Neutrophil (primary cell): ENCODE data around the gene DOCK4.

Source experiments
- H3K27ac ChIP-seq: fragments of 200-600 bp; sonication (generic); 2 replicates; pipeline ENCODE4 v1.5.1; 2016; ENCODE audit warnings: mild to moderate bottlenecking, moderate library complexity
- H3K27me3 ChIP-seq: fragments of 200-600 bp; sonication (generic); 2 replicates; pipeline ENCODE4 v1.6.0; 2016; ENCODE audit warnings: mild to moderate bottlenecking
- H3K36me3 ChIP-seq: fragments of 200-600 bp; sonication (generic); 2 replicates; pipeline ENCODE4 v1.5.1; 2017
- H3K4me1 ChIP-seq, 2 experiments: fragments of 200-600 bp in 1 of 2; sonication (generic) in 1 of 2; 1 replicate in 1 of 2; 2 replicates in 1 of 2; pipeline versions ENCODE4 v1.5.1 to v1.6.1; 2013 to 2016; ENCODE audit warnings: low read depth in 1 of 2, low read length in 1 of 2, mild to moderate bottlenecking in 1 of 2, moderate library complexity in 1 of 2; ENCODE audit not compliant: control insufficient read depth in 1 of 2, insufficient read depth in 1 of 2
- H3K4me3 ChIP-seq, 2 experiments: fragments of 200-600 bp in 1 of 2; sonication (generic) in 1 of 2; 1 replicate in 1 of 2; 2 replicates in 1 of 2; pipeline ENCODE4 v1.5.1; 2013 to 2016; ENCODE audit warnings: low read depth in 1 of 2, low read length in 1 of 2, mild to moderate bottlenecking in 1 of 2, moderate library complexity in 1 of 2
- H3K9me3 ChIP-seq: fragments of 200-600 bp; sonication (generic); 2 replicates; pipeline ENCODE4 v1.5.1; 2016
- TF ChIP-seq, protein P1 (sequence below): fragments of 200-600 bp; sonication (generic); IDR thresholded peaks from 2 replicates; pipeline ENCODE4 v1.5.1; 2016; ENCODE audit warnings: antibody characterized with exemption

DOCK4 gene

DNA sequence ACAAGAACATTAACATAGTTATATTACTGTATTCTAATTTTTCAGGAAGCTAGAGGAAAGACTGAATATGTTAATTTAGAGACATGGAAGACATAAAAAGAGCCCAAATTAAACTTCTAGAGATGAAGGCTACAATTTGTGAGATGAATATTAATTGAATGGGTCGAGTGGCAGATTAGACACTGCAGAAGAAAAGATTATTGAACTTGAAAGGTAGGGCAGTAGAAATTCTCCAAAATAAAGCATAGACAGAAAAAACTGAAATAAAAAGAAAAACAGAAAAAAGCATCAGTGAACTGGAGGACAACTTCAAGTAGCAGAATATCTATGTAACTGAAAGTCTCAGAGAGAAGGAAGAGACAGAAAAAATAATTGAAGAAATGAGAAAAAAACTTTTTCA lies 369.6 kb downstream of the DOCK4 start:
- no peaks in the 10 kb centered on the region for H3K36me3 ChIP-seq
- no peaks in the 10 kb centered on the region for H3K9me3 ChIP-seq
- TF ChIP-seq, protein P1, sequence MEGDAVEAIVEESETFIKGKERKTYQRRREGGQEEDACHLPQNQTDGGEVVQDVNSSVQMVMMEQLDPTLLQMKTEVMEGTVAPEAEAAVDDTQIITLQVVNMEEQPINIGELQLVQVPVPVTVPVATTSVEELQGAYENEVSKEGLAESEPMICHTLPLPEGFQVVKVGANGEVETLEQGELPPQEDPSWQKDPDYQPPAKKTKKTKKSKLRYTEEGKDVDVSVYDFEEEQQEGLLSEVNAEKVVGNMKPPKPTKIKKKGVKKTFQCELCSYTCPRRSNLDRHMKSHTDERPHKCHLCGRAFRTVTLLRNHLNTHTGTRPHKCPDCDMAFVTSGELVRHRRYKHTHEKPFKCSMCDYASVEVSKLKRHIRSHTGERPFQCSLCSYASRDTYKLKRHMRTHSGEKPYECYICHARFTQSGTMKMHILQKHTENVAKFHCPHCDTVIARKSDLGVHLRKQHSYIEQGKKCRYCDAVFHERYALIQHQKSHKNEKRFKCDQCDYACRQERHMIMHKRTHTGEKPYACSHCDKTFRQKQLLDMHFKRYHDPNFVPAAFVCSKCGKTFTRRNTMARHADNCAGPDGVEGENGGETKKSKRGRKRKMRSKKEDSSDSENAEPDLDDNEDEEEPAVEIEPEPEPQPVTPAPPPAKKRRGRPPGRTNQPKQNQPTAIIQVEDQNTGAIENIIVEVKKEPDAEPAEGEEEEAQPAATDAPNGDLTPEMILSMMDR, result no peak
- peaks cover 53% of the 10 kb centered on the region for H3K27me3 ChIP-seq
- H3K4me1 ChIP-seq, result peaks cover 4 to 6% of the 10 kb centered on the region in 2 experiments
- H3K27ac ChIP-seq, result no peak overlapping the region
- no peak overlapping the region for H3K4me3 ChIP-seq

DNA sequence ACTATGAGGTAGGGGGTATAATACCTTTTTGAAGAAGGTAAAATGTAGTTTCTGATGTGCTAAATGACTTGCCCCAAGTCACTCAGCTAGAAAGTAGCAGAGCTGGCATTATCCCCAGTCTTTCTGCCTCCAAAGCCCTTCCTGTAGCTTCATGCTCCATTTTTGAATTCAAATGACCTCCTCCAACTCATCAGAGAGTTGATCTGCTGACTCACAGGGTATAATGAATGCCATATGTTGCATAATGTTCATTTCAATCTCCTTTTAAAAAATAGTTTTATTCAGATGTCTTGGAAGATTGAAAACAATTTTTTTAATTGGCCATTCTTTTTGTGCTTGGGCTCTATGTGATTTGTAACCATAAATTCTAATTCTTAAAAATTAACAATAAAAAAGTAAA lies 371.1 kb downstream of the DOCK4 start:
- H3K9me3 ChIP-seq, result no peaks in the 10 kb centered on the region
- H3K27me3 ChIP-seq, result peaks cover 47% of the 10 kb centered on the region
- H3K4me1 ChIP-seq, result no peaks in the 10 kb centered on the region
- TF ChIP-seq, protein P1, result no peak
- no peak overlapping the region for H3K4me3 ChIP-seq
- no peaks in the 10 kb centered on the region for H3K36me3 ChIP-seq
- no peak overlapping the region for H3K27ac ChIP-seq

DNA sequence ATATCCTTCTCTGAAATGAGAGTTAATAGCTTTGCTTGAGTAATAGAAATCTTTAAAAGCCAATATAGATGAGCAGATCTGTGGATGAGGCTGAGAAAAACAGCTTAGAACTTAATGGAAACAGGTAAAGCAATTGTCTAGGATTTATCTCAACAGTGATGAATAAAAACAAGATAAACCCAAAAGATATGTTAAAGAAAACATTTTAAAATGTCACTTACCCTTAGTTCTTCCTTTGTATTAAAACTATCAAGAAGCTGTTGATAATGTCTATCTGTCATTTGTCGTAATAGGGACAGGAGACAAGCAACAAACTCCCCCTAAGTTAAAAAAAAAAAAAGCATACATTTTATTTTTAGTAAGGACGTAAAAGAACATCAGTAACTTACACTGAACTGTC lies 371.8 kb downstream of the DOCK4 start:
- no peaks in the 10 kb centered on the region for H3K4me1 ChIP-seq

DNA sequence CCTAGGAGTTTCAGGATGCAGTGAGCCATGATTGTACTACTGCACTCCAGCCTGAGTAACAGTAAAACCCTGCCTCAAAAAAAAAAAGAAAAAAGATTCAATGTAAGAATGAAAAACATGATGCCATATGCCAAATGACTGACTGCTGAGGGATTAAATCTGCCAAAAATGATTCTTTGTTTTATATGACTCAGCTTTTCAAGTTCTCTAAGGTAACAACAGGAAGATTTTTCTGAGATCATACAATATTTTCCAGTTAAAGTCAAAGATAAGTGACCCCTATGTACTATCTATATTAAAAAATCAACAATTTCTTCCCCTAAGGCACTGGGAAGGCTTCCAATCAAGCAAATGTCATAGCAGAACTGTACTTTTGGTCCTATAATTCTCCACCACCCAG lies 372.7 kb downstream of the DOCK4 start:
- Histone ChIP-seq H3K27ac (no peak overlapping the region), H3K4me1 (no peaks in the 10 kb centered on the region)
- TF ChIP-seq, protein P1, result no peak

More for the DNA sequence above, 371.8 kb downstream of the DOCK4 start:
- Histone ChIP-seq H3K27ac (no peak overlapping the region), H3K27me3 (peaks cover 40% of the 10 kb centered on the region), H3K36me3 (no peaks in the 10 kb centered on the region), H3K9me3 (no peaks in the 10 kb centered on the region), H3K4me3 (no peak overlapping the region)
- TF ChIP-seq, protein P1, result no peak

DNA sequence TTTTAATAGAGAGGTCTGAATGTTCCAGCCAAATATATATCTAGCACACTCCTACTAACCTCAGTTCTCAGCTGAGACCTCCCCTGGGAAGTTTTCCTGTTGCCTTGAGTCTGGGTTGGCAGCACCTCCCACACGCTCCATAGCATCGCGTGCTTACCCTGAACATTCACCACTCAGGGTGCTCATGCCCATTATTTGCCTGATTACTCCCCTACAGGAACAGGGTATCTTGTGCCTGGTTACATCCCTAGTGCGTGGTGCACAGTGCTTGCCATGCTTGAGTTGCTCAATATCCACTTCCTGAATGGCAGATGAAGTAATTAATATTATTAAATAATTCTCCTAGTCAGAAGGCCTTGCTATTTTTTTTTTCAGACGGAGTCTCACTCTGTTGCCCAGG lies 374.0 kb downstream of the DOCK4 start:
- peaks cover 29% of the 10 kb centered on the region for H3K27me3 ChIP-seq
- H3K4me3 ChIP-seq, result no peak overlapping the region
- H3K9me3 ChIP-seq, result no peaks in the 10 kb centered on the region
- no peak overlapping the region for H3K27ac ChIP-seq
- no peaks in the 10 kb centered on the region for H3K4me1 ChIP-seq
- TF ChIP-seq, protein P1, result no peak
- no peaks in the 10 kb centered on the region for H3K36me3 ChIP-seq

More for the DNA sequence above, 372.7 kb downstream of the DOCK4 start:
- Histone ChIP-seq H3K36me3 (no peaks in the 10 kb centered on the region), H3K4me3 (no peak overlapping the region), H3K27me3 (peaks cover 31% of the 10 kb centered on the region), H3K9me3 (no peaks in the 10 kb centered on the region)

DNA sequence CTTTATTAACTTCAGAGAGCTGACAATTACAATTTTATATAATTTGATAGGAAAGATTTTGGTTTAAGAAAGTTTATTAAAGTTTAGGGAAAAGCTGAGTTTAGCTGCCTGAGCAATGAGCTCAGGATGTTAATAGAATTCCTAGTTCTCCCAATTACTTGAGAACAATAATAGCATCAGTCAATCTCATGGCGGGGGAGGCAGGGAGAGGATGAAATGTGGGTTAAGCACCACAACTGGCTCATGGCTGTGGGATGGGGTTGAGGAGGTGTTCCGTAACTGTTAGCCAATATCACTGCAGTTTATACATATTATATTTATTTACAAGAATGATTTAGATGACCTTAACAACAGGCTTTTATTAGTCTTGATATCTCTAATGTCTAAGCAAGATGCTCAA lies 377.0 kb downstream of the DOCK4 start:
- Histone ChIP-seq H3K27ac (no peak overlapping the region), H3K9me3 (no peaks in the 10 kb centered on the region), H3K4me1 (no peaks in the 10 kb centered on the region), H3K27me3 (peaks cover 14% of the 10 kb centered on the region), H3K4me3 (no peak overlapping the region), H3K36me3 (no peaks in the 10 kb centered on the region)
- TF ChIP-seq, protein P1, result no peak
